Psoas muscle (tissue), 8 donors: Measurements from ENCODE around the gene GRK7. TPM values are rescaled to one million over a fixed set of nuclear protein-coding genes. Genes with fewer than 3 reads are reported as not detected.

Experiments
- ATAC-seq, 4 donors: fragments of 200-7000 bp; cut with Tn5 transposase; one replicate each; pipeline ENCODE4 v1.9.1; 2020; ENCODE audit warnings: moderate library complexity in 3 of 4, mild to moderate bottlenecking in 2 of 4
- DNase-seq, 2 donors: peaks; one replicate each; pipeline ENCODE4 v3.0.0-alpha.2; 2020
- H3K27ac ChIP-seq: fragments of 200-600 bp; one replicate; pipeline ENCODE4 v1.8.0; 2022
- H3K27me3 ChIP-seq, 3 donors: fragments of 200-600 bp in 1 of 3; one replicate each; pipeline versions ENCODE4 v1.6.1 to v1.8.0; 2013 to 2022; ENCODE audit warnings: low read length in 2 of 3, mild to moderate bottlenecking in 2 of 3, moderate library complexity in 1 of 3; ENCODE audit not compliant: insufficient read depth in 3 of 3
- H3K36me3 ChIP-seq, 2 donors: fragments of 200-600 bp in 1 of 2; one replicate each; pipeline versions ENCODE4 v1.6.1 to v1.8.0; 2013 to 2022; ENCODE audit warnings: low read depth in 1 of 2, mild to moderate bottlenecking in 1 of 2, moderate library complexity in 1 of 2; ENCODE audit not compliant: insufficient read depth in 1 of 2
- H3K4me1 ChIP-seq: fragments of 200-600 bp; one replicate; pipeline ENCODE4 v1.8.0; 2022
- H3K4me3 ChIP-seq: fragments of 200-600 bp; one replicate; pipeline ENCODE4 v1.8.0; 2022; ENCODE audit warnings: mild to moderate bottlenecking
- H3K9me3 ChIP-seq: fragments of 200-600 bp; one replicate; pipeline ENCODE4 v1.8.0; 2022
- whole genome bisulfite sequencing, 3 donors: extraction: QIAGEN DNeasy Blood & Tissue Kit; methylation state at CpG; one replicate each; pipeline versions ENCODE4 v1.1.6 to v1.1.7; 2013; 5-methylcytosine and 5-hydroxymethylcytosine counted together
- intact Hi-C, 2 donors: fragments of 100-400 bp; cut with DNase I; formaldehyde crosslinking; loops; one replicate each; pipeline versions ENCODE4 v1.11.0 to v1.14.2; 2022
- polyA plus RNA-seq, 3 donors: library from polyadenylated mRNA; stranded (reverse); fragments of 200-250 nt; gene quantifications; one replicate each; pipeline ENCODE4 v1.2.3, GENCODE V29; 2013
- total RNA-seq, 4 donors: library from RNA; stranded (reverse); fragmentation: NEBNext Ultra II Directional in 2 of 4; extraction: Animal tissue kit (Norgen Biotek cat#: 25700) in 2 of 4; gene quantifications; one replicate each; pipeline versions ENCODE4 v1.2.1 to v1.2.4, GENCODE V29; 2021 to 2023
- TF ChIP-seq, protein P1 (sequence below): fragments of 200-600 bp; IDR thresholded peaks from one replicate; pipeline ENCODE4 v1.8.0; 2022; ENCODE audit warnings: antibody characterized with exemption
- donor health status: healthy with polysubstance abuse.
- donor health status: DM: no; HTN: no; CAD: no; lungs with moderate emphysema.
- donor health status: Bipolar disorder and iron deficiency.
- donor health status: healthy.
- donor health status: DM: yes; HTN: yes; CAD: no.
- donor health status: DM: no; HTN: no; CAD: no.
- donor health status: DM: no; HTN: no; CAD: no.
- donor health status: DM: yes; HTN: yes; CAD: no.

The GRK7 gene
- total and polyA plus RNA-seq, 7 donors = 0.04 to 0.64 (median 0.11) TPM; not detected in 3

DNA sequence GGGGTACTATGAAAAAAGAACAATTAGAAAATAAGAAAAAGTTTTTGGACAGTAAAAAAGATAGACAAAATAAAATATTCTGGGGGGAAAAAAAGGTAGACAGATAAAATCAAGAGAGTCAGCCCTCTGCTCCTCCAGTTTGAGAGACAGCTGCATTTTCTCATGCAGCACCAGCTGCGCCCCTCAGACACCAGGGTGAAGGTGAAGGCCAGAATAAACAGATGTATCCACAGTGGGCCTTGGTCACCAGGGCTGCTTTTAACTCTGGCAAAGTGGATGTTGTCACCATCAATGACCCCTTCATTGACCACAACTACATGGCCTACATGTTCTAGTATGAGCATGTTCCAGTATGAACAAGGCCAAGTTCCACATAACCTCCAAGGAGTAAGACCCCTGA lies 39.0 kb upstream of the GRK7 start:
- intact Hi-C loops = no loop called here
- 88 to 100% (median 100%) methylated on average over 1 of the region's 1 CpG for WGBS, 3 donors
- no peaks in the 10 kb centered on the region for H3K36me3 ChIP-seq
- ATAC-seq = no peak
- peaks cover 0 to 2% (median 0%) of the 10 kb centered on the region in 3 donors for H3K27me3 ChIP-seq
- TF ChIP-seq, protein P1, sequence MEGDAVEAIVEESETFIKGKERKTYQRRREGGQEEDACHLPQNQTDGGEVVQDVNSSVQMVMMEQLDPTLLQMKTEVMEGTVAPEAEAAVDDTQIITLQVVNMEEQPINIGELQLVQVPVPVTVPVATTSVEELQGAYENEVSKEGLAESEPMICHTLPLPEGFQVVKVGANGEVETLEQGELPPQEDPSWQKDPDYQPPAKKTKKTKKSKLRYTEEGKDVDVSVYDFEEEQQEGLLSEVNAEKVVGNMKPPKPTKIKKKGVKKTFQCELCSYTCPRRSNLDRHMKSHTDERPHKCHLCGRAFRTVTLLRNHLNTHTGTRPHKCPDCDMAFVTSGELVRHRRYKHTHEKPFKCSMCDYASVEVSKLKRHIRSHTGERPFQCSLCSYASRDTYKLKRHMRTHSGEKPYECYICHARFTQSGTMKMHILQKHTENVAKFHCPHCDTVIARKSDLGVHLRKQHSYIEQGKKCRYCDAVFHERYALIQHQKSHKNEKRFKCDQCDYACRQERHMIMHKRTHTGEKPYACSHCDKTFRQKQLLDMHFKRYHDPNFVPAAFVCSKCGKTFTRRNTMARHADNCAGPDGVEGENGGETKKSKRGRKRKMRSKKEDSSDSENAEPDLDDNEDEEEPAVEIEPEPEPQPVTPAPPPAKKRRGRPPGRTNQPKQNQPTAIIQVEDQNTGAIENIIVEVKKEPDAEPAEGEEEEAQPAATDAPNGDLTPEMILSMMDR = no peak
- DNase-seq = no peak
- no peaks in the 10 kb centered on the region for H3K4me1 ChIP-seq
- H3K4me3 ChIP-seq = no peak overlapping the region
- H3K27ac ChIP-seq = no peak overlapping the region
- H3K9me3 ChIP-seq = no peaks in the 10 kb centered on the region

GRCh38 chr3:141725036-141725435 lies 38.2 kb upstream of the GRK7 start:
- H3K9me3 ChIP-seq = no peaks in the 10 kb centered on the region
- H3K36me3 ChIP-seq = no peaks in the 10 kb centered on the region
- no peak overlapping the region for H3K27ac ChIP-seq
- H3K4me3 ChIP-seq = no peak overlapping the region
- 96% methylated on average over 4 of the region's 4 CpGs for WGBS, 3 donors
- no peak for ATAC-seq
- no peak for DNase-seq
- no peaks in the 10 kb centered on the region for H3K4me1 ChIP-seq
- intact Hi-C loops = no loop called here
- peaks cover 0 to 2% (median 0%) of the 10 kb centered on the region in 3 donors for H3K27me3 ChIP-seq
- TF ChIP-seq, protein P1 = no peak

DNA sequence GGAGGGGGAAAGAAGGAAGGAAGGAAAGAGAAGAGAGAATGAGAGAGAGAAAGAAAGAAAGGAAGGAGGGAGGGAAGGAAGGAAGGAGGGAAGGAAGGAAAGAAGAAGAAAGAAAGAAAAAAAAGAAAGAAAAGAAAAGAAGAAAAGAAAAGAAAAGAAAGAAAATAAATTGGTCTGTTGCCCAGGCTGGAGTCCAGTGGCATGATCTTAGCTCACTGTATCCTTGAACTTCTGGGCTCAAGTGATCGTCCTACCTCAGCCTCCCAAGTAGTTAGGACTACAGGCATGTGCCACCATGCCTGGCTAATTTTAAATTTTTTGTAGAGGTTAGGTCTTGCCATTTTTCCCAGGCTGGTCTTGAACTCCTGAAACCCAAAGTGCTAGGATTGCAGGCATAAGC lies 36.7 kb upstream of the GRK7 start:
- Histone ChIP-seq H3K27me3 (peaks cover 0 to 2% (median 0%) of the 10 kb centered on the region in 3 donors), H3K4me1 (no peaks in the 10 kb centered on the region), H3K9me3 (no peaks in the 10 kb centered on the region), H3K4me3 (no peak overlapping the region), H3K36me3 (no peaks in the 10 kb centered on the region), H3K27ac (no peak overlapping the region)
- DNase-seq (no peak), ATAC-seq (no peak)
- WGBS, 3 donors = 72 to 86% (median 76%) methylated on average over 1 of the region's 1 CpG
- intact Hi-C loops = no loop called here
- TF ChIP-seq, protein P1 = no peak

- TF ChIP-seq, protein P1 = no peak
- intact Hi-C loops = no loop called here
- H3K9me3 ChIP-seq = no peaks in the 10 kb centered on the region
Observed at GRCh38 chr3:141728355-141728892, 34.8 kb upstream of the GRK7 start.

DNA sequence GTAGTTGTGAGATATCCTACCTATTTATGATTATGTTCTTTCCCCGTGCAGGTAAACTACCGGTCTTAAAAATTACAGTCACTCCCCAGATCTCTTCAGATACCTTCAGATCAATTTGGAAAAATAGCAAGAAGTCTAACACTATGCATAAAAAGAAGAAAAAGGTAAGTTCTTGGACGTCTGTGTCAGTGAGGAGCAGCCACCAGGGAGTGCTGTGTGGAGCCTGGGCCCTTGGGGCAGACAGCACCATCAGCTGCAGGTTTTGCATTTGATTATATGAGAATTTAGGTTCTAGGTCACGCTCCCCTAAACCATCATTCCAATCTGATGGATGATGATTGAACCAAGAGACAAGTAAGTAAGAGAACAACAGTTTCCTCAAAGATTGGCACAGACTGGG lies 34.0 kb upstream of the GRK7 start:
- H3K27me3 ChIP-seq = peaks cover 0 to 2% (median 0%) of the 10 kb centered on the region in 3 donors
- no peaks in the 10 kb centered on the region for H3K36me3 ChIP-seq
- no peak overlapping the region for H3K4me3 ChIP-seq
- H3K4me1 ChIP-seq = no peaks in the 10 kb centered on the region
- intact Hi-C loops = no loop called here
- DNase-seq = no peak
- H3K9me3 ChIP-seq = no peaks in the 10 kb centered on the region
- H3K27ac ChIP-seq = no peak overlapping the region
- no peak for ATAC-seq
- 80 to 86% (median 82%) methylated on average over 4 of the region's 4 CpGs for WGBS, 3 donors
- TF ChIP-seq, protein P1 = no peak

More at GRCh38 chr3:141728355-141728892, 34.8 kb upstream of the GRK7 start:
- no peak overlapping the region for H3K27ac ChIP-seq
- WGBS, 3 donors = 74 to 86% (median 81%) methylated on average over 5 of the region's 5 CpGs
- ATAC-seq (no peak), DNase-seq (no peak)
- H3K4me3 ChIP-seq = no peak overlapping the region
- H3K4me1 ChIP-seq = no peaks in the 10 kb centered on the region
- H3K36me3 ChIP-seq = no peaks in the 10 kb centered on the region
- H3K27me3 ChIP-seq = peaks cover 0 to 2% (median 0%) of the 10 kb centered on the region in 3 donors
